ENCODE data around the gene NPHS1.

The NPHS1 gene

DNA sequence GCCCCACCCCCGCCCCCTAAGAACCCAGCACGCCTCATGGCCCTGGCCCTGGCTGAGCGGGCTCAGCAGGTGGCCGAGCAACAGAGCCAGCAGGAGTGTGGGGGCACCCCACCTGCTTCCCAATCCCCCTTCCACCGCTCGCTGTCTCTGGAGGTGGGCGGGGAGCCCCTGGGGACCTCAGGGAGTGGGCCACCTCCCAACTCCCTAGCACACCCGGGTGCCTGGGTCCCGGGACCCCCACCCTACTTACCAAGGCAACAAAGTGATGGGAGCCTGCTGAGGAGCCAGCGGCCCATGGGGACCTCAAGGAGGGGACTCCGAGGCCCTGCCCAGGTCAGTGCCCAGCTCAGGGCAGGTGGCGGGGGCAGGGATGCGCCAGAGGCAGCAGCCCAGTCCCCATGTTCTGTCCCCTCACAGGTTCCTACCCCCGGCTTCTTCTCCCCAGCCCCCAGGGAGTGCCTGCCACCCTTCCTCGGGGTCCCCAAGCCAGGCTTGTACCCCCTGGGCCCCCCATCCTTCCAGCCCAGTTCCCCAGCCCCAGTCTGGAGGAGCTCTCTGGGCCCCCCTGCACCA lies 65.0 kb downstream of the NPHS1 start:
- H3K4me3 ChIP-seq (ENCODE audit: low read depth, low read length): no peak overlapping the region
- TF ChIP-seq, protein P1, sequence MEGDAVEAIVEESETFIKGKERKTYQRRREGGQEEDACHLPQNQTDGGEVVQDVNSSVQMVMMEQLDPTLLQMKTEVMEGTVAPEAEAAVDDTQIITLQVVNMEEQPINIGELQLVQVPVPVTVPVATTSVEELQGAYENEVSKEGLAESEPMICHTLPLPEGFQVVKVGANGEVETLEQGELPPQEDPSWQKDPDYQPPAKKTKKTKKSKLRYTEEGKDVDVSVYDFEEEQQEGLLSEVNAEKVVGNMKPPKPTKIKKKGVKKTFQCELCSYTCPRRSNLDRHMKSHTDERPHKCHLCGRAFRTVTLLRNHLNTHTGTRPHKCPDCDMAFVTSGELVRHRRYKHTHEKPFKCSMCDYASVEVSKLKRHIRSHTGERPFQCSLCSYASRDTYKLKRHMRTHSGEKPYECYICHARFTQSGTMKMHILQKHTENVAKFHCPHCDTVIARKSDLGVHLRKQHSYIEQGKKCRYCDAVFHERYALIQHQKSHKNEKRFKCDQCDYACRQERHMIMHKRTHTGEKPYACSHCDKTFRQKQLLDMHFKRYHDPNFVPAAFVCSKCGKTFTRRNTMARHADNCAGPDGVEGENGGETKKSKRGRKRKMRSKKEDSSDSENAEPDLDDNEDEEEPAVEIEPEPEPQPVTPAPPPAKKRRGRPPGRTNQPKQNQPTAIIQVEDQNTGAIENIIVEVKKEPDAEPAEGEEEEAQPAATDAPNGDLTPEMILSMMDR (IDR thresholded peaks at IDR 0.05; ENCODE audit: insufficient read depth, low read depth, low read length, missing control alignments): no peak
- DNase-seq (ENCODE audit: low read depth): no peak

- no peak for DNase-seq (ENCODE audit: low read depth)
- TF ChIP-seq, protein P1 (IDR thresholded peaks at IDR 0.05; ENCODE audit: insufficient read depth, low read depth, low read length, missing control alignments): no peak
- H3K4me3 ChIP-seq (ENCODE audit: low read depth, low read length): no peak overlapping the region
These were observed 65.8 kb downstream of the NPHS1 start for GRCh38 chr19:35786299-35787160.

GRCh38 chr19:35785339-35785627 lies 67.0 kb downstream of the NPHS1 start:
- no peak overlapping the region for H3K4me3 ChIP-seq (ENCODE audit: low read depth, low read length)
- no peak for DNase-seq (ENCODE audit: low read depth)
- TF ChIP-seq, protein P1 (IDR thresholded peaks at IDR 0.05; ENCODE audit: insufficient read depth, low read depth, low read length, missing control alignments): no peak

DNA sequence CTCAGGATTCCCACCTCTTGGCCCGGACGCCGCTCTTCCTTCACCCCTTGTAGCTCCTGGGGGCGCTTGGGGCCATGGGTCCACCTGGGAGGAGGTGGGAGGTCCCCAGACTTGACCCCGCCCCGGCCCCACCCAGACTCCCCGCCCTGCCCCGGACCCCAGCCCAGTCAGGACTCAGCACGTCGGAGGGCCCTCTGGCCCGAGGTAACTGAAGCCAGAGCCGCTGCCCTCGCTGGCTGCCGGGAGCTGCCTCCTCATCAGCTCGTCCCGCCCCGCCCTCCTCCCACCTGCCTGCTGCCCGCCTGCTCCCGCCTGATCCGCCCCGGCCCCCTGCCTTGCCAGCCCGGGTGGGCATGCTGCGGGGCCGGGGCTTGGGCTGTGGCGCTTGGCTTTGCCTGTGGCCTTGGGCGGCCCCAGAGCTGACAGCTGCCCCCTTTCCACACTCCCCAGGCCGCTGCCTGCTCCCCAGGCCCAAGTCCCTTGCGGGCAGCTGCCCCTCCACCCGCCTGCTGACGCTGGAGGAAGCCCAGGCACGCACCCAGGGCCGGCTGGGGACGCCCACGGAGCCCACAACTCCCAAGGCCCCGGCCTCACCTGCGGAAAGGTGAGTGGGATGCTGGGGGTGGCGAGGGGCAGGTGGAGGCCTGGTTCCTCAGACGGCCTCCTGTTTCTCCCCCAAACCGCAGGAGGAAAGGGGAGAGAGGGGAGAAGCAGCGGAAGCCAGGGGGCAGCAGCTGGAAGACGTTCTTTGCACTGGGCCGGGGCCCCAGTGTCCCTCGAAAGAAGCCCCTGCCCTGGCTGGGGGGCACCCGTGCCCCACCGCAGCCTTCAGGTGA lies 67.6 kb downstream of the NPHS1 start:
- H3K4me3 ChIP-seq (ENCODE audit: low read depth, low read length): no peak overlapping the region
- TF ChIP-seq, protein P1 (IDR thresholded peaks at IDR 0.05; ENCODE audit: insufficient read depth, low read depth, low read length, missing control alignments): no peak
- DNase-seq (ENCODE audit: low read depth): no peak

- no peak for DNase-seq (ENCODE audit: low read depth)
These were observed 68.6 kb downstream of the NPHS1 start for GRCh38 chr19:35783469-35784434.

More at GRCh38 chr19:35783469-35784434, 68.6 kb downstream of the NPHS1 start:
- H3K4me3 ChIP-seq (ENCODE audit: low read depth, low read length): no peak overlapping the region
- TF ChIP-seq, protein P1 (IDR thresholded peaks at IDR 0.05; ENCODE audit: insufficient read depth, low read depth, low read length, missing control alignments): no peak
